Measurements from ENCODE around the gene NUBP2.

NUBP2 gene

GRCh38 chr16:1821861-1822611, 39.3 kb downstream of the NUBP2 start:
- TF ChIP-seq, protein P1, sequence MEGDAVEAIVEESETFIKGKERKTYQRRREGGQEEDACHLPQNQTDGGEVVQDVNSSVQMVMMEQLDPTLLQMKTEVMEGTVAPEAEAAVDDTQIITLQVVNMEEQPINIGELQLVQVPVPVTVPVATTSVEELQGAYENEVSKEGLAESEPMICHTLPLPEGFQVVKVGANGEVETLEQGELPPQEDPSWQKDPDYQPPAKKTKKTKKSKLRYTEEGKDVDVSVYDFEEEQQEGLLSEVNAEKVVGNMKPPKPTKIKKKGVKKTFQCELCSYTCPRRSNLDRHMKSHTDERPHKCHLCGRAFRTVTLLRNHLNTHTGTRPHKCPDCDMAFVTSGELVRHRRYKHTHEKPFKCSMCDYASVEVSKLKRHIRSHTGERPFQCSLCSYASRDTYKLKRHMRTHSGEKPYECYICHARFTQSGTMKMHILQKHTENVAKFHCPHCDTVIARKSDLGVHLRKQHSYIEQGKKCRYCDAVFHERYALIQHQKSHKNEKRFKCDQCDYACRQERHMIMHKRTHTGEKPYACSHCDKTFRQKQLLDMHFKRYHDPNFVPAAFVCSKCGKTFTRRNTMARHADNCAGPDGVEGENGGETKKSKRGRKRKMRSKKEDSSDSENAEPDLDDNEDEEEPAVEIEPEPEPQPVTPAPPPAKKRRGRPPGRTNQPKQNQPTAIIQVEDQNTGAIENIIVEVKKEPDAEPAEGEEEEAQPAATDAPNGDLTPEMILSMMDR (IDR thresholded peaks at IDR 0.05; ENCODE audit: extremely low read depth, insufficient read depth, missing control alignments): no peak
- in situ Hi-C loops (cut with MboI; ENCODE audit: low pct_unique_long_range_greater_than_20kb, low sequenced_read_pairs, unreplicated experiment): no loop called here
- no peak for DNase-seq (ENCODE audit: low spot score)

DNA sequence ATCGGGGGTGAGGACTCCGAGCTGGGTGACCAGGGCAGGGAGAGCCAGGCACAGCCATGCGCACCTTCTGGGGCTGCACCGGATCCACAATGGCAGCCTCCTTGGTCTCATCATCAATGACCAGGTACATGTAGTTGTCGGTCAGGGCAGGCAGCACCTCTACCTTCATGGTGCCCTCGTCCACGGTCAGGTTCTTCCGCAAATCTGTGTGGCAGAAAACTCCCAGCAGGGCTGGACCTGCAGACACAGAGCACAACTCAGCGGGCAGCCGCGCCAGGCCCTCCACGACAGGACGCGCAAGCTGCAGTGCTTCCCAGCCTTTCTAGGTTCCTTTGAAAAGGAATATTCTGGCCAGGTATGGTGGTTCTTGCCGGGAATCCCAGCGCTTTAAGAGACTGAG, 40.0 kb downstream of the NUBP2 start:
- TF ChIP-seq, protein P1 (IDR thresholded peaks at IDR 0.05; ENCODE audit: extremely low read depth, insufficient read depth, missing control alignments): no peak
- DNase-seq (ENCODE audit: low spot score): no peak
- in situ Hi-C loops (cut with MboI; ENCODE audit: low pct_unique_long_range_greater_than_20kb, low sequenced_read_pairs, unreplicated experiment): no loop called here

- in situ Hi-C loops (cut with MboI; ENCODE audit: low pct_unique_long_range_greater_than_20kb, low sequenced_read_pairs, unreplicated experiment): no loop called here
- TF ChIP-seq, protein P1 (IDR thresholded peaks at IDR 0.05; ENCODE audit: extremely low read depth, insufficient read depth, missing control alignments): peak; percentile 36
- DNase-seq (ENCODE audit: low spot score): no peak
Measured at GRCh38 chr16:1823821-1824220, 41.1 kb downstream of the NUBP2 start.

DNA sequence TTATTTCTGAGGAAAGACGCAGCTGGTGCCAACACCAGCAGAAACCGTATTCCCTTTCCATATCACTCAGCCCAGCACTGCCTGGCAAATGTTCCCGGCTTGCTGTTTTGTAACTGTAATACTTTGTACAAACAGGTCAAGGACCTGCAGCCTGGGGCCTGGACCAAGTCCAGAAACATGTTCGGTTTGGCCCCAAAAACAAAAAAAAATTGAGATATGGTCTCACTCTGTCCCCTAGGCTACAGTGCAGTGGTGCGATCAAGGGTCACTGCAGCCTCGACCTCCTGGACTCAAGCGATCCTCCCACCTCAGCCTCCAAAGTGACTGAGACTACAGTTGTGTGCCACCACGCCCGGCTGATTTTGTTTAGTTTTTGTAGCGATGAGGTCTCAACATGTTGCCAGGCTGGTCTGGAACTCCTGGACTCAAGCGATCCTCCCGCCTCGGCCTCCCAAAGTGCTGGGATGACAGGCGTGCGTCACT, 42.7 kb downstream of the NUBP2 start:
- in situ Hi-C loops (cut with MboI; ENCODE audit: low pct_unique_long_range_greater_than_20kb, low sequenced_read_pairs, unreplicated experiment): no loop called here

DNA sequence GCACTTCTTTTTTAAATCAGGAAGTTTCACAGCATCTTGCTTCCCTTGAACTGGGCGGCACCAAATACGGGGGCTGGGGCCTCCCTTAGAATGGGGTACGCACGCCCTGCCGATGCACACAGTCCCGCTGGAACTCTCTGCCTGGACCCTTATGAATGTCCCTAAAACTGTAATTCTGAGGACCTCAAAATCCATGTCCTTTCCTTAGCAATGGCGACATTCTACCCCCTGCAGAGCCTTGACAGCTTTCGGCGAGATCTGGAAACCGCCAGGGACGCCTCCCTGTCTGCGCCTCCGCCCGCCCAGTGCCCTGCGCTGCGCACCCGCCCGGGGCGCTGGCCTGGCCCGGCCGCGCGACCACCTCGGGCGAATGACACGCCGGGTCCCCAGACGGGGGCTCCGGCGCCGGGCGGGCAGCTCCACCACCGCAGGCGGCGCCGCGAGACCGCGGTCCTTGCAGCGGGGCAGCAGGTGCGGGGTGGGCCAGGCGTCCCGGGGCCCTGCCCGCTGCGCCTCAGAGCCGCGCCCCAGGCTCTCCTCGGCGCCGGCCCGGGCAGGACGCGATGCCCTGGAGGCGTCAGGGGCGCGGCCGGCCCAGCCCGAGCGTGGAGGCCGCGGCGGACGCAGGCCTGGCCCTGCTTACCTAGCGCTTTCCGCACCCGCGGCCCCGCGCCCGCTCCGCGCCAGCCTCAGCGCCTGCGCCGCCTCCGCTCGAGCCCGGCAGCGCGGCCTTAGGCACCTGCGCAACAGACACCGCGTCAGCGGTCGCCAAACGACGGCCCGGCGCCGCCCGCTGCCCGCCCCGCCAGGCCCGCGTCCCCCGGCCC, 43.3 kb downstream of the NUBP2 start:
- TF ChIP-seq, protein P1 (IDR thresholded peaks at IDR 0.05; ENCODE audit: extremely low read depth, insufficient read depth, missing control alignments): no peak
- in situ Hi-C loops (cut with MboI; ENCODE audit: low pct_unique_long_range_greater_than_20kb, low sequenced_read_pairs, unreplicated experiment): no loop called here
- DNase-seq (ENCODE audit: low spot score): peak; percentile 92

More for the DNA sequence above, 42.7 kb downstream of the NUBP2 start:
- DNase-seq (ENCODE audit: low spot score): no peak
- TF ChIP-seq, protein P1 (IDR thresholded peaks at IDR 0.05; ENCODE audit: extremely low read depth, insufficient read depth, missing control alignments): no peak

DNA sequence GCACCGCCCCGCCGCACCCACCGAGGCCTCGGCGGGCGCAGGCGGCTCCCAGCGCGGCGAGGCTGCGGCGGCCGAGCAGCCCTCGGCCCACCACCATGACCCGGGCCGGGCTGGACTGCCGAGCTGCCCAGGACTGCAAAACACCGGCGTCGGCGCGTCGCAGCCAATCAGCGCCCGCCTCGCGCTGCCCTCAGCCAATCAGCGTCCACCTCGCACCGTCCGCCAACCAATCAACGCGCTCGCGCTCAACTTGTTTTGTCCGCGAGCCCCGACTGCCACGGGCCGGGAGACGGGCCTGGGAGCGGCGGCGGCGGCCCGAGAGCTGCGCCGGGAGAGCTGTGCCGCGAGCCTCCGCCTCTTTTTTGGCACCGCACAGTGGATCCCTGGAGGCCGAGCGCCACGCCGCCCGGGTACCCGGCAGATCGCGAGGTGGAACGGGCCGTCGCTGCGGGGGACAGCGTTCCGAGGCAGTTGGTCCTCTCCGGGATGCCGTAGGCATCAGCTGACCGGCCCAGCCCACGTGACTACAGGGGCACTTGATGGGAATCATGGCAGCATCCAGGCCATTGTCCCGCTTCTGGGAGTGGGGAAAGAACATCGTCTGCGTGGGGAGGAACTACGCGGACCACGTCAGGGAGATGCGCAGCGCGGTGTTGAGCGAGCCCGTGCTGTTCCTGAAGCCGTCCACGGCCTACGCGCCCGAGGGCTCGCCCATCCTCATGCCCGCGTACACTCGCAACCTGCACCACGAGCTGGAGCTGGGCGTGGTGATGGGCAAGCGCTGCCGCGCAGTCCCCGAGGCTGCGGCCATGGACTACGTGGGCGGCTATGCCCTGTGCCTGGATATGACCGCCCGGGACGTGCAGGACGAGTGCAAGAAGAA, 44.2 kb downstream of the NUBP2 start, which contains the start of the genes FAHD1 and HAGH:
Gene FAHD1, plus strand, starts transcription at position 516 of the 883 bp plus-strand sequence. Its CDS starts 33 bp downstream, at position 549.
Gene HAGH, minus strand, starts transcription at position 135 of the 883 bp plus-strand sequence. Its CDS starts 38 bp downstream, at position 97.
- TF ChIP-seq, protein P1 (IDR thresholded peaks at IDR 0.05; ENCODE audit: extremely low read depth, insufficient read depth, missing control alignments): no peak
- in situ Hi-C loops (cut with MboI; ENCODE audit: low pct_unique_long_range_greater_than_20kb, low sequenced_read_pairs, unreplicated experiment): no loop called here
- DNase-seq (ENCODE audit: low spot score): peak; percentile 100

All from GM13977 (cell line).